ENCODE measurements around the gene ITGBL1. TPM values are rescaled to one million over a fixed set of nuclear protein-coding genes. Genes with fewer than 3 reads are reported as not detected.

The ITGBL1 gene, protein sequence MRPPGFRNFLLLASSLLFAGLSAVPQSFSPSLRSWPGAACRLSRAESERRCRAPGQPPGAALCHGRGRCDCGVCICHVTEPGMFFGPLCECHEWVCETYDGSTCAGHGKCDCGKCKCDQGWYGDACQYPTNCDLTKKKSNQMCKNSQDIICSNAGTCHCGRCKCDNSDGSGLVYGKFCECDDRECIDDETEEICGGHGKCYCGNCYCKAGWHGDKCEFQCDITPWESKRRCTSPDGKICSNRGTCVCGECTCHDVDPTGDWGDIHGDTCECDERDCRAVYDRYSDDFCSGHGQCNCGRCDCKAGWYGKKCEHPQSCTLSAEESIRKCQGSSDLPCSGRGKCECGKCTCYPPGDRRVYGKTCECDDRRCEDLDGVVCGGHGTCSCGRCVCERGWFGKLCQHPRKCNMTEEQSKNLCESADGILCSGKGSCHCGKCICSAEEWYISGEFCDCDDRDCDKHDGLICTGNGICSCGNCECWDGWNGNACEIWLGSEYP
- total RNA-seq, result 10 to 100 TPM in 1 of 4 donors, 1 to 10 TPM in 3; 6.9 to 11.2 (median 7.6) TPM
- polyA plus RNA-seq, result 5.8 TPM
- long read RNA-seq, donor 1, transcript ITGBL1-202 (11 exons, 2,494 nt), result major isoform, 9 of 19 reads
- long read RNA-seq, donor 1, partial matches to known transcripts, result 5 of 19 reads
- long read RNA-seq, donor 1, other reads (novel, unspliced or antisense), result 5 of 19 reads
- long read RNA-seq, donor 2, transcript ITGBL1-202 (11 exons, 2,494 nt), result major isoform, 5 of 8 reads
- long read RNA-seq, donor 2, partial matches to known transcripts, result 0 of 8 reads
- long read RNA-seq, donor 2, other reads (novel, unspliced or antisense), result 3 of 8 reads
- long read RNA-seq, donor 3, transcript ITGBL1-202 (11 exons, 2,494 nt), result major isoform, 16 of 32 reads
- long read RNA-seq, donor 3, partial matches to known transcripts, result 2 of 32 reads
- long read RNA-seq, donor 3, other reads (novel, unspliced or antisense), result 13 of 32 reads
- long read RNA-seq, donor 4, transcript ITGBL1-202 (11 exons, 2,494 nt), result major isoform, 8 of 11 reads
- long read RNA-seq, donor 4, partial matches to known transcripts, result 0 of 11 reads
- long read RNA-seq, donor 4, other reads (novel, unspliced or antisense), result 3 of 11 reads

DNA sequence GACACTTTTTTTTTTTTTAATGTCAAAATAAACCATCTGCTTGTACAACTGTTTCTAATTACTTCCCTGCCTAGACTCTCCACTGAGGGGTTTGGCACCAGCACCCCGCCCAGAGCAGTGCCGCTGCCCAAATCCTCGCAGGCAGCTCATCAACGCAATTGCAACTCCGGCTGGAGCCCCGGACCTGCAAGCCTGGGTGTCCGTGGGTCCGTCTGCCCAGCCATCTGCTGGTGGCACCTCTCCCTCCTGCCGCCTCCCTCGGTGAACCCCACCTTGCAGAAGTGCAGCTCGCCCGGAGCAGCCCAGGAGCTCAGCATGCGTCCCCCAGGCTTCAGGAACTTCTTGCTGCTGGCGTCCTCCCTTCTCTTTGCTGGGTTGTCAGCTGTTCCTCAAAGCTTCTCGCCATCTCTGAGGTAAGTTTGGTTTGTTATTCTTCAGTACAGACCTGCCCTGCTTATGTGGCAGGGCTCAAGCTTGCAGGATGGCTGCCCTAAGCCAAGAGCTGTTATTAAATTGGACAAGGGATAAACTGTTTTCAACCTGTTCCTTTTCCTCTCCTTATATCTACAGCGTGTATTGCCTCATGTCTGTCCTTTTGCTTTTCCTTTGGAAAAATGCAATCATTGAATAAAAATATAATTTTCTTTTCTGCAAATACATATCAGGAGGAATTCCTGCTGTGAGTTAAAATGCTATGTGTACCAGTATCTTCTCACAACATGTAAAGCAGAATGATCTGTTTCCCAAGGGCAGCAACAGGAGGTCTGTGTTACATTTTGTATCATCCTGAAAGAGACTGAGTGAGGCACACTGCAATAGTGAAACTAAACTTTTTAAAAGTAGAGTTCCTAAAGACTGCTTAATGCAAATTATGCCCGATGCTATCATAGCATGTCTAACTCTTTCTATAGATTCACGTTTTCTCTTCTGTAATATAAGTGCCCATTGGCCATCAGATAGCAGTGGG lies at the start of gene ITGBL1:
Gene ITGBL1 (plus strand): TSS at position 157 of the 967 bp plus-strand sequence. CDS start 159 bp downstream, at position 316.
- Histone ChIP-seq H3K27me3 (ENCODE audit: control insufficient read depth, insufficient read depth) (no peaks in the 10 kb centered on the region), H3K4me1 (ENCODE audit: control insufficient read depth, insufficient read depth, low read length) (peaks cover 3% of the 10 kb centered on the region), H3K4me3 (ENCODE audit: low read length) (peak within 1 kb of the TSS; percentile 43), H3K27ac (ENCODE audit: low read length) (no peak within 1 kb of the TSS), H3K9me3 (ENCODE audit: control insufficient read depth, low read length) (no peaks in the 10 kb centered on the region)
- WGBS, result 53% methylated on average over 18 of the region's 18 CpGs
- intact Hi-C loops (cut with DNase I), result no loop called here
- DNase-seq (peak; percentile 24 to 74 (median 64)), ATAC-seq (peak; percentile 55 to 62)

GRCh38 chr13:101406791-101407190 lies 45.7 kb upstream of the ITGBL1 start:
- intact Hi-C loops (cut with DNase I), result no loop called here
- Histone ChIP-seq H3K27ac (ENCODE audit: low read length) (no peak overlapping the region), H3K4me3 (ENCODE audit: low read length) (no peak overlapping the region), H3K9me3 (ENCODE audit: control insufficient read depth, low read length) (no peaks in the 10 kb centered on the region), H3K27me3 (ENCODE audit: control insufficient read depth, insufficient read depth) (no peaks in the 10 kb centered on the region), H3K4me1 (ENCODE audit: control insufficient read depth, insufficient read depth, low read length) (no peaks in the 10 kb centered on the region)
- ATAC-seq, result no peak
- DNase-seq, result no peak
- 71% methylated on average over 1 of the region's 1 CpG for WGBS

- ATAC-seq (peak in 1 of 2 donors; percentile 33), DNase-seq (no peak)
- H3K4me3 ChIP-seq (ENCODE audit: low read length), result no peak overlapping the region
- no peak overlapping the region for H3K27ac ChIP-seq (ENCODE audit: low read length)
- no peaks in the 10 kb centered on the region for H3K9me3 ChIP-seq (ENCODE audit: control insufficient read depth, low read length)
- H3K27me3 ChIP-seq (ENCODE audit: control insufficient read depth, insufficient read depth), result no peaks in the 10 kb centered on the region
- 77% methylated on average over 9 of the region's 9 CpGs for WGBS
- intact Hi-C loops (cut with DNase I), result no loop called here
- H3K4me1 ChIP-seq (ENCODE audit: control insufficient read depth, insufficient read depth, low read length), result no peaks in the 10 kb centered on the region
These were observed 44.3 kb upstream of the ITGBL1 start for GRCh38 chr13:101408154-101408553.

DNA sequence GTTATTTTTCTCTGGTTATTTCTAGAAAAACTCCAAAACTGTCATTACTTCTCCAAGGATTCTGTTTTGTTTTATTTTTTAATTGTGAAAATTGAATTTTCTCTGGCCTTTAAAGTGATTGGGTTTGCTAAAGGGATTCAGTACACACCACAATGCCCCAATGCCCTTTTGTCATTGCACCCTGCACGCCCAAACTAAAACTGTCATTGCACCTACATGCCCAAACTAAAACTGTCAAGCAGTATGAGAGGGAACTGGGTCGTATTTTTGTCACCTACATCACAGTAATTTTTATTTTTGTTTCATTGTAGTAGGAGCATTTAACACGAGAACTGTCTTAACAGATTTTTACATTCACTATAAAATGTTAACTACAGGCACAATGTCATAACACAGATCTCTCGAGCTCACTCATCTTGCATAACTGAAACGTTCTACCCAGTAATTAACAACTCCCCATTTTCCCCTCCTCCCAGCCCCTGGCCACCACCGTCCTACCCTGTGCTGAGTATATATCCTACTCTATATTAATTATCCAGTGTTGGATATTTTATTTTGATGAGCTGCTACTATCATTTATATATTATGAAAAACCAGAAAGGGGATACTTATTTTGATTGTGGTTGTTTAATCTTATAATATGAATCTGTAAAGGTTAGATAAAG lies 43.4 kb upstream of the ITGBL1 start:
- H3K4me1 ChIP-seq (ENCODE audit: control insufficient read depth, insufficient read depth, low read length), result no peaks in the 10 kb centered on the region
- no peak overlapping the region for H3K27ac ChIP-seq (ENCODE audit: low read length)
- H3K27me3 ChIP-seq (ENCODE audit: control insufficient read depth, insufficient read depth), result no peaks in the 10 kb centered on the region
- ATAC-seq, result peak in 1 of 2 donors; percentile 57
- no peak overlapping the region for H3K4me3 ChIP-seq (ENCODE audit: low read length)
- no peak for DNase-seq
- intact Hi-C loops (cut with DNase I), result no loop called here
- no peaks in the 10 kb centered on the region for H3K9me3 ChIP-seq (ENCODE audit: control insufficient read depth, low read length)
- WGBS, result 49% methylated on average over 6 of the region's 6 CpGs

DNA sequence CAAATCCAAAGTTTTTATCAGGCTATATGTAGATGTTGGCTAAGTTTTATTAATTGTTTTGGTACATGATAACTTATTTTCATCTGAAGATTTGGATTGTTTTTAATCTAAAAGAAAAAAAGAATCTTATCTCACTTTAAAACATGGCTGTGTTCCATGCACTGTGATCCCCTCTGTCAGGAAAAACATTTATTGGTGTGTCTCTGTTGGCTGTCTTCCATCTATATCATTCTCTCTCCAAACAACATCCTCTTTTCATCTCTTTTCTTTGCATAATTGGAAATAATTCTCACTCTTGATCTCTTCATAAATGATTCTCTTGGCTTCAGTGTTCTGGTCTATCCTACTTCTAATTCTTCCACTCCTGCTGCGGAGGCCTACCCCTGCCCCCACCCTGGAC lies 40.4 kb upstream of the ITGBL1 start:
- Histone ChIP-seq H3K9me3 (ENCODE audit: control insufficient read depth, low read length) (no peaks in the 10 kb centered on the region), H3K27me3 (ENCODE audit: control insufficient read depth, insufficient read depth) (no peaks in the 10 kb centered on the region), H3K27ac (ENCODE audit: low read length) (no peak overlapping the region), H3K4me1 (ENCODE audit: control insufficient read depth, insufficient read depth, low read length) (no peaks in the 10 kb centered on the region), H3K4me3 (ENCODE audit: low read length) (no peak overlapping the region)
- intact Hi-C loops (cut with DNase I), result no loop called here
- WGBS, result 67% methylated on average over 1 of the region's 1 CpG
- DNase-seq, result no peak
- no peak for ATAC-seq

GRCh38 chr13:101415358-101416174 lies 36.9 kb upstream of the ITGBL1 start:
- Histone ChIP-seq H3K27me3 (ENCODE audit: control insufficient read depth, insufficient read depth) (no peaks in the 10 kb centered on the region), H3K4me1 (ENCODE audit: control insufficient read depth, insufficient read depth, low read length) (no peaks in the 10 kb centered on the region), H3K27ac (ENCODE audit: low read length) (peak overlapping the region; percentile 26), H3K4me3 (ENCODE audit: low read length) (peak overlapping the region; percentile 93), H3K9me3 (ENCODE audit: control insufficient read depth, low read length) (no peaks in the 10 kb centered on the region)
- ATAC-seq, result peak; percentile 52 to 56
- 11% methylated on average over 43 of the region's 43 CpGs for WGBS
- intact Hi-C loops (cut with DNase I), result no loop called here
- DNase-seq, result peak in 2 of 3 donors; percentile 58

DNA sequence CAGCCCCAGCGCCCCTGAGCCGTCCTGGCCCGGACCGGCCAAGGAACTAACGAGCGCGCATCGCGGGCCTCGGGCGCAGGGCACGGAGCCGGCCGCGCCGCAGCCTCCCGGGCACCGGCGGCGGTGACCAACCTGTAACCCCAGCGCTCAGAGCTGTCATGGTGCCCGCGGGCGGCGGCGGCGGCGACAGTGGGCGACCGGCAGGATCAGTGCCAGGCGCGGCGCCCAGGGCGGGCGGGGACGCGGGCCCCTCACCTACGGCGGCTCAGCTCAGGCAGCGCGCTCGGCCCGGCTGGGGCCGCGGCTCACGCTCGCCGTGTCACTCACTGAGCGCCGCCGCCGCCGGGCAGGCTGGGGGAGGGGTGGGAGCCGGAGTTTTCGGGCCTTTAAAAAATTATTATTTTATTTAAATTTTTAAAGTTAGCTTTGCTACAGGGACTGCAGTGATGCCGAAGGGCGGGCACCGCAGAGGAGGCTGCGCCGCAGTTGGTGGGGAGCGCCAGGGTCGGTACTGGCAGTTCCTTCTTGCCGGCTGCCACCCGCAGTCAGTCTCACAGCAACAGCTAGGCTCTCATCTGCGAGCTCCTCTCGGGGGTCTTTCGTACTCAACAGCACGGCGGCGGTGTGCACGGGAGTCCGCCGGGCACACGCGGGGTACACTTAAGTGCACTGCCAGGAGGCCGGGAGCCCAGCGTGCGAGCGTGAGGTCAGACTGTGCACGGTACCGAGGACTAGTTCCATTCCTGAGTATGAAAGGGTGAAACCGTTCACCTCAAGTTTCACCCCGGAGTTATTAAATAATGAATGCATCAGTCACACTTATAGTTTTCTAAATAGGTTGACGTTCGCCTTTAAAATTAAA lies 36.1 kb upstream of the ITGBL1 start, which contains the start of gene NALCN:
Gene NALCN (minus strand): TSS at position 328 of the 862 bp plus-strand sequence. CDS start 17,382 bp downstream, outside the sequence.
- intact Hi-C loops (cut with DNase I), result no loop called here
- 1% methylated on average over 85 of the region's 85 CpGs for WGBS
- H3K4me1 ChIP-seq (ENCODE audit: control insufficient read depth, insufficient read depth, low read length), result no peaks in the 10 kb centered on the region
- H3K9me3 ChIP-seq (ENCODE audit: control insufficient read depth, low read length), result no peaks in the 10 kb centered on the region
- H3K27ac ChIP-seq (ENCODE audit: low read length), result peak within 1 kb of the TSS; percentile 77
- ATAC-seq (peak; percentile 86 to 88), DNase-seq (peak; percentile 24 to 78 (median 73))
- no peaks in the 10 kb centered on the region for H3K27me3 ChIP-seq (ENCODE audit: control insufficient read depth, insufficient read depth)
- H3K4me3 ChIP-seq (ENCODE audit: low read length), result peak within 1 kb of the TSS; percentile 93

DNA sequence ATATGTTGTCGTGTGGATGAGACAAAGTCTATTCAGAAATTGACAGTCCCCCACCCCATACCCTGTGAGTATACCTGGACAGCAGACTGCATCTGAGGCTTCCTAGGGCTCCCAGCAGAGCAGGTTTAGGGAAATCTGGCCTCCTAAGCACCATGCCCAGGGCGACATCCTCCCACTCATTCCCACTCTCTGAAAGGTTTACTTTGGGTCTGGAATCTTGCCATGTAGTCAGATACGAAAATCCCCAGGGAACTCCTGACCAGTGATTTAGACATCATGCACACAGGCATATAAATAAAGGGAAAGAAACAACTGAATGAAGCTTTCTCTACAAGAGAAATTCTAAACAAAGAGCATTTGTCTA lies 35.5 kb upstream of the ITGBL1 start:
- Histone ChIP-seq H3K4me3 (ENCODE audit: low read length) (peak overlapping the region; percentile 93), H3K4me1 (ENCODE audit: control insufficient read depth, insufficient read depth, low read length) (no peaks in the 10 kb centered on the region), H3K9me3 (ENCODE audit: control insufficient read depth, low read length) (no peaks in the 10 kb centered on the region), H3K27ac (ENCODE audit: low read length) (peak overlapping the region; percentile 49), H3K27me3 (ENCODE audit: control insufficient read depth, insufficient read depth) (no peaks in the 10 kb centered on the region)
- peak; percentile 47 to 56 for ATAC-seq
- DNase-seq, result no peak
- WGBS, result 11% methylated on average over 3 of the region's 3 CpGs
- intact Hi-C loops (cut with DNase I), result no loop called here

All from right cardiac atrium (tissue), 5 donors.